Activated naive CD4-positive, alpha-beta T cell treated with anti-CD3 and anti-CD28 coated beads, Interleukin-2, amount 10 ng/mL, durations not matched to agents 7 days and 5 days (primary cell): Measurements from ENCODE around the gene FMN1.
"Not testable (repeated sequence)": the region's sequence is repeated elsewhere in the genome, so short reads cannot be mapped to it uniquely, and the experiment has no call there.

ENCODE experiments used
- CTCF ChIA-PET: fragments of 350-600 bp; sonication (Branson Sonifier 250); formaldehyde crosslinking; loops from one replicate; lab custom pipeline; 2021; ENCODE audit warnings: antibody characterized with exemption; lab: Charles Lee
- DNase-seq: peaks from one replicate; pipeline ENCODE4 v3.0.0-alpha.2; 2020
- H3K27ac Mint-ChIP-seq: one replicate; pipeline ENCODE4 v1.8.0; 2021; ENCODE audit warnings: mild to moderate bottlenecking, moderate library complexity, mixed read lengths
- H3K27me3 Mint-ChIP-seq: one replicate; pipeline ENCODE4 v1.8.0; 2021; ENCODE audit warnings: mild to moderate bottlenecking, mixed read lengths
- H3K36me3 Mint-ChIP-seq: one replicate; pipeline ENCODE4 v1.8.0; 2021; ENCODE audit warnings: mixed read lengths
- H3K4me1 Mint-ChIP-seq: one replicate; pipeline ENCODE4 v1.8.0; 2021; ENCODE audit warnings: mixed read lengths
- H3K4me3 Mint-ChIP-seq: one replicate; pipeline ENCODE4 v1.8.0; 2021; ENCODE audit warnings: mild to moderate bottlenecking, moderate library complexity, mixed read lengths
- H3K9me3 Mint-ChIP-seq: one replicate; pipeline ENCODE4 v1.8.0; 2021; ENCODE audit warnings: mixed read lengths

FMN1 gene

GRCh38 chr15:32970847-32971246, 223.7 kb downstream of the FMN1 start:
- H3K27me3 Mint-ChIP-seq = no peaks in the 10 kb centered on the region
- no peak overlapping the region for H3K4me3 Mint-ChIP-seq
- no peaks in the 10 kb centered on the region for H3K4me1 Mint-ChIP-seq
- H3K36me3 Mint-ChIP-seq = no peaks in the 10 kb centered on the region
- no peak for DNase-seq
- CTCF ChIA-PET = no interaction called here
- no peak overlapping the region for H3K27ac Mint-ChIP-seq
- no peaks in the 10 kb centered on the region for H3K9me3 Mint-ChIP-seq

GRCh38 chr15:32967521-32967920, 227.0 kb downstream of the FMN1 start:
- Mint-ChIP-seq H3K4me1 (no peaks in the 10 kb centered on the region), H3K27me3 (no peaks in the 10 kb centered on the region), H3K36me3 (no peaks in the 10 kb centered on the region), H3K27ac (no peak overlapping the region), H3K9me3 (no peaks in the 10 kb centered on the region), H3K4me3 (no peak overlapping the region)
- CTCF ChIA-PET = no interaction called here
- DNase-seq = no peak

- Mint-ChIP-seq H3K4me3 (no peak overlapping the region), H3K4me1 (no peaks in the 10 kb centered on the region), H3K36me3 (no peaks in the 10 kb centered on the region), H3K9me3 (no peaks in the 10 kb centered on the region), H3K27me3 (no peaks in the 10 kb centered on the region), H3K27ac (no peak overlapping the region)
- CTCF ChIA-PET = no interaction called here
- no peak for DNase-seq
These were observed 228.0 kb downstream of the FMN1 start for GRCh38 chr15:32966512-32966911.

GRCh38 chr15:32965897-32966296, 228.6 kb downstream of the FMN1 start:
- H3K27me3 Mint-ChIP-seq = no peaks in the 10 kb centered on the region
- H3K36me3 Mint-ChIP-seq = no peaks in the 10 kb centered on the region
- DNase-seq = no peak
- no peaks in the 10 kb centered on the region for H3K4me1 Mint-ChIP-seq
- H3K27ac Mint-ChIP-seq = no peak overlapping the region
- H3K9me3 Mint-ChIP-seq = no peaks in the 10 kb centered on the region
- CTCF ChIA-PET = no interaction called here
- no peak overlapping the region for H3K4me3 Mint-ChIP-seq

GRCh38 chr15:32959077-32959476, 235.4 kb downstream of the FMN1 start:
- H3K36me3 Mint-ChIP-seq = no peaks in the 10 kb centered on the region
- peaks cover 4% of the 10 kb centered on the region for H3K27me3 Mint-ChIP-seq
- H3K27ac Mint-ChIP-seq = no peak overlapping the region
- no peak overlapping the region for H3K4me3 Mint-ChIP-seq
- no peaks in the 10 kb centered on the region for H3K4me1 Mint-ChIP-seq
- no peaks in the 10 kb centered on the region for H3K9me3 Mint-ChIP-seq
- CTCF ChIA-PET = no interaction called here
- DNase-seq = no peak

- H3K36me3 Mint-ChIP-seq = no peaks in the 10 kb centered on the region
- no peaks in the 10 kb centered on the region for H3K9me3 Mint-ChIP-seq
- H3K27me3 Mint-ChIP-seq = peaks cover 4% of the 10 kb centered on the region
- H3K4me3 Mint-ChIP-seq = no peak overlapping the region
- no peaks in the 10 kb centered on the region for H3K4me1 Mint-ChIP-seq
- CTCF ChIA-PET = interaction anchor here (0.5 kb wide), 1 partner anchor 173 kb away, joined by 3 read pairs; no protein-coding TSS in a partner anchor
- no peak overlapping the region for H3K27ac Mint-ChIP-seq
- DNase-seq = no peak
These were observed 237.3 kb downstream of the FMN1 start for GRCh38 chr15:32957219-32957618.

GRCh38 chr15:32956711-32957110, 237.8 kb downstream of the FMN1 start:
- peaks cover 4% of the 10 kb centered on the region for H3K27me3 Mint-ChIP-seq
- no peaks in the 10 kb centered on the region for H3K9me3 Mint-ChIP-seq
- H3K27ac Mint-ChIP-seq = no peak overlapping the region
- no peak overlapping the region for H3K4me3 Mint-ChIP-seq
- CTCF ChIA-PET = no interaction called here
- no peaks in the 10 kb centered on the region for H3K36me3 Mint-ChIP-seq
- no peak for DNase-seq
- H3K4me1 Mint-ChIP-seq = no peaks in the 10 kb centered on the region

- H3K9me3 Mint-ChIP-seq = no peaks in the 10 kb centered on the region
- DNase-seq = no peak
- H3K27ac Mint-ChIP-seq = no peak overlapping the region
- H3K4me1 Mint-ChIP-seq = no peaks in the 10 kb centered on the region
- CTCF ChIA-PET = no interaction called here
- H3K36me3 Mint-ChIP-seq = no peaks in the 10 kb centered on the region
- peaks cover 4% of the 10 kb centered on the region for H3K27me3 Mint-ChIP-seq
- H3K4me3 Mint-ChIP-seq = no peak overlapping the region
These were observed 238.5 kb downstream of the FMN1 start for GRCh38 chr15:32956006-32956405.

- Mint-ChIP-seq H3K36me3 (no peaks in the 10 kb centered on the region), H3K27ac (no peak overlapping the region), H3K4me3 (no peak overlapping the region), H3K27me3 (no peaks in the 10 kb centered on the region), H3K9me3 (no peaks in the 10 kb centered on the region), H3K4me1 (no peaks in the 10 kb centered on the region)
- CTCF ChIA-PET = interaction anchor here (1.2 kb wide), 1 partner anchor 11 kb away, joined by 3 read pairs; no protein-coding TSS in a partner anchor
- DNase-seq = no peak
These were observed 241.0 kb downstream of the FMN1 start for GRCh38 chr15:32953533-32953910.

GRCh38 chr15:32952901-32953532, 241.5 kb downstream of the FMN1 start:
- no peak for DNase-seq
- H3K36me3 Mint-ChIP-seq = no peaks in the 10 kb centered on the region
- CTCF ChIA-PET = interaction anchor here (1.2 kb wide), 1 partner anchor 10 kb away, joined by 3 read pairs; no protein-coding TSS in a partner anchor
- H3K9me3 Mint-ChIP-seq = no peaks in the 10 kb centered on the region
- H3K4me3 Mint-ChIP-seq = no peak overlapping the region
- H3K27ac Mint-ChIP-seq = no peak overlapping the region
- no peaks in the 10 kb centered on the region for H3K4me1 Mint-ChIP-seq
- no peaks in the 10 kb centered on the region for H3K27me3 Mint-ChIP-seq

GRCh38 chr15:32951736-32952464, 242.6 kb downstream of the FMN1 start:
- Mint-ChIP-seq H3K36me3 (no peaks in the 10 kb centered on the region), H3K4me3 (no peak overlapping the region), H3K9me3 (no peaks in the 10 kb centered on the region), H3K27ac (no peak overlapping the region), H3K27me3 (no peaks in the 10 kb centered on the region), H3K4me1 (no peaks in the 10 kb centered on the region)
- CTCF ChIA-PET = no interaction called here
- no peak for DNase-seq

- H3K4me3 Mint-ChIP-seq, H3K36me3 Mint-ChIP-seq: not testable (repeated sequence)
These were observed 244.5 kb downstream of the FMN1 start for GRCh38 chr15:32950051-32950450.

GRCh38 chr15:32946210-32946609, 248.3 kb downstream of the FMN1 start:
- DNase-seq = no peak
- Mint-ChIP-seq H3K27ac (no peak overlapping the region), H3K27me3 (no peaks in the 10 kb centered on the region), H3K9me3 (no peaks in the 10 kb centered on the region), H3K4me3 (no peak overlapping the region), H3K36me3 (no peaks in the 10 kb centered on the region), H3K4me1 (no peaks in the 10 kb centered on the region)
- CTCF ChIA-PET = no interaction called here

More at GRCh38 chr15:32950051-32950450, 244.5 kb downstream of the FMN1 start:
- H3K27me3 Mint-ChIP-seq, H3K9me3 Mint-ChIP-seq, DNase-seq, CTCF ChIA-PET, H3K4me1 Mint-ChIP-seq, H3K27ac Mint-ChIP-seq: not testable (repeated sequence)

- Mint-ChIP-seq H3K36me3 (no peaks in the 10 kb centered on the region), H3K9me3 (no peaks in the 10 kb centered on the region), H3K4me1 (no peaks in the 10 kb centered on the region), H3K27ac (no peak overlapping the region), H3K27me3 (no peaks in the 10 kb centered on the region), H3K4me3 (no peak overlapping the region)
- CTCF ChIA-PET = no interaction called here
- no peak for DNase-seq
These were observed 250.1 kb downstream of the FMN1 start for GRCh38 chr15:32944431-32944830.

- no peak for DNase-seq
- H3K36me3 Mint-ChIP-seq = no peaks in the 10 kb centered on the region
These were observed 250.8 kb downstream of the FMN1 start for GRCh38 chr15:32943711-32944110.

More at GRCh38 chr15:32943711-32944110, 250.8 kb downstream of the FMN1 start:
- no peak overlapping the region for H3K4me3 Mint-ChIP-seq
- H3K27ac Mint-ChIP-seq = no peak overlapping the region
- H3K27me3 Mint-ChIP-seq = no peaks in the 10 kb centered on the region
- no peaks in the 10 kb centered on the region for H3K4me1 Mint-ChIP-seq
- CTCF ChIA-PET = interaction anchor here (1.7 kb wide), 1 partner anchor 10 kb away, joined by 3 read pairs; no protein-coding TSS in a partner anchor
- H3K9me3 Mint-ChIP-seq = no peaks in the 10 kb centered on the region
